Measurements from ENCODE around the gene HDAC4.

HDAC4 gene

DNA sequence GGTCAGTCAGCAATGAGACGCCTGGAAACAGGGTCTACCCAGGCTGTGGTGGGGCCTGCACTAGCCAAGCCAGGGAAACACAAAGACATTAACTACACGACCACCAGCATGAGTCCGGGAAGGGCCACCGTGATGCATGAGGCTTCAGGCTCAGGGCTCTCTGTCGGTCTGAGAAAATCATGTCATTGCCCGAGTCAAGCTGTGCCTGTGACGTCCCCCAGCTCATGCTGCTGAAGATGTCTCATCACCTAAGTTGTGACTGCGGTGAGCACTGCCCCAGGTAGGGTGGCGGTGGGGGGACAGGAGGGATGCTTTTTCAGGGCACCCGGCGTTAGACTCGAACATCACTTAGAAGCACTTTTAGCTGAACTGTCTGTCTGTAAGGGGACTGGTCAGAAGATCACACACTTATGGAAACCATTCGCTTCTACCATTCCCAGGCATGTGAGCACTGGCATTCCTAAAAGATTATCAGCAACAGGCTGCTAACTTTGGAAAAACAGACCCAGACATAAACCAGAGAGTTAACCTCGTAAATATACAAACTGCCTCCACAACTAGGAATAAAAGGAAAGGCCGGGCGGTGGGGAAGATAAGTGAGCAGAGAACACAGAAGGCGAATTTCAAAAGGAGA lies 234.5 kb downstream of the HDAC4 start:
- DNase-seq (ENCODE audit: low read depth): no peak

DNA sequence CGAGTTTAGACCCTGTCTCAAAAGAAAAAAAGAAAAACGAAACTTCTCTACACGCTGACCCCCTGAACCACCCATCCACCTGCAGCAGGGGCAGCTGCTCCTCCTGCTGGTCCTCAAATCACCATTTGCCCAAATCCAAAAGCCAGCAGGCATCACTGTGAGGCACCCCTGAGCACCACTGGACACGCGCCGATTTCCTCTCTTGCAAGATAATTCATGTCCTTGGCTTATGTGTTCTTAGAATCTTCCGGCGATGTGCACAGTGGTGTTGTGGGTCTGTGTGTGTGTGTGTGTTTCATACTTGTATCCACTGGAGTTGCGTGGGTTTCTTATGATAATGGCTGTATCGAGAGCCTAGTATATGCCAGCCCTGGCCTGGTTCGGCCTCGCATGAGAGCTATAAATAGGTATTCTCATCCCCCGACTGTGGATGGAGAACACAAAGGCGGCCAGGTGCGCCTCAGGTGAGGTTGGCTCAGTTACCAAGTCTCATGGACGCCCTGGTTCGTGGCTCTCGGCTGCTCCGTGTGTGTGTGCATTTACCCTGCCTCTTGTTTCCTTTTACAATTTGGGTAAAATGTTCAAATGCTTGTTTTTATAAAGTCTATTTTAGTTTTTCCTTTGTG lies 235.5 kb downstream of the HDAC4 start:
- no peak for DNase-seq (ENCODE audit: low read depth)

DNA sequence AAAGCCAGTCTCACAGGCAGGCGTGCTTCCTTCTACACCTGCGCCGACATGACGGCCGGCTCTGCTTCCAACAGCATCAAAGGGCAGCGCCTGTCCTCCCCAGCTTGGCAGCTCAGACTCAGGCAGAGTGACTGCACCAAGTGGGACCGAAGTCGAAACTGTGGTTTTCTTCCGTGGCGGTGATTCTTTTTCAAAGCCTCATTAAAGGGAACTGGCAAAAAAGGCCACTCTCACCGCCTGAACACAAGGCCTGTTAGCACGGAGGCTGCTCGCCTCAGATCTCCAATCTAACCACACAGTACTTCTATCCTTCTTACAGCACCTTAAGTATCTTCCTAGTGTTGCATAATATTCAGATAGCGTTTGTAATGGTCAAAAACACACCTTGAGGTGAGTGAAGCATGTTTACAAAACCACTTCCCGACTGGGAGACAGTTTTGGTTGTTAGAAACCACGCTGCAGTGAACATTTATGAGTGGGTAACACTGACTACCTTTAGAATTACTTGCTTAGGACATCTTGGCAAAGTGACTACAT lies 236.4 kb downstream of the HDAC4 start:
- no peak for DNase-seq (ENCODE audit: low read depth)

DNA sequence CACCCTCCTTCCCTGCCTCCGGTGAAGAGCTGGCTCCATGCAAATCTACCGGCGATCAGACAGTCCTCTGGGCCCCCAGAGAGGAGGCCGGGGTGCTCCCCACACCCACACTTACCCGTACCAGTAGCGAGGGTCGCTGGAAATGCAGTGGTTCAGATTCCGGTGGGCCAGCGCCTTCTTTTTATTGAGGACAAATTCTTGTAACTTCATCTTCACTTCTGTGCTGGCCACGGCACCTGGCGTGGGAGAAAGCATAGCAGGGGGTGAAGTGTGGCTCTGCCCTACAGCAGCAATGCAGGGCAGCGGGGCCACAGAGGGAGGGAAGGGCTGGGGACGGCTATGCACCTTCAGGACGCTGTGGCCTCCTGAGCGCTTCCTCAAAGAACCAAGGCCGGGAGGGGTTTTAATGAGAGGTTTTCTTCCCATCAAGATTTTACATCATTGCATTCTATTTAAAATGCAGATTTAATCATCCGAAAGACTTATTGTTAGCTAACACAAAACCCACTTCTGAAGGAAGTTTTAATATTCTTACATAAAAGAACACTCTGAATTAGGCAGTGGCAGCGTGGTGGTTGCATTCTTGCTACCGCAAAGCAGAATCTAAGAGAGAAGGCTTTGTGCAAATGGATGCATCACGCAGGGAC lies 237.0 kb downstream of the HDAC4 start:
- no peak for DNase-seq (ENCODE audit: low read depth)

DNA sequence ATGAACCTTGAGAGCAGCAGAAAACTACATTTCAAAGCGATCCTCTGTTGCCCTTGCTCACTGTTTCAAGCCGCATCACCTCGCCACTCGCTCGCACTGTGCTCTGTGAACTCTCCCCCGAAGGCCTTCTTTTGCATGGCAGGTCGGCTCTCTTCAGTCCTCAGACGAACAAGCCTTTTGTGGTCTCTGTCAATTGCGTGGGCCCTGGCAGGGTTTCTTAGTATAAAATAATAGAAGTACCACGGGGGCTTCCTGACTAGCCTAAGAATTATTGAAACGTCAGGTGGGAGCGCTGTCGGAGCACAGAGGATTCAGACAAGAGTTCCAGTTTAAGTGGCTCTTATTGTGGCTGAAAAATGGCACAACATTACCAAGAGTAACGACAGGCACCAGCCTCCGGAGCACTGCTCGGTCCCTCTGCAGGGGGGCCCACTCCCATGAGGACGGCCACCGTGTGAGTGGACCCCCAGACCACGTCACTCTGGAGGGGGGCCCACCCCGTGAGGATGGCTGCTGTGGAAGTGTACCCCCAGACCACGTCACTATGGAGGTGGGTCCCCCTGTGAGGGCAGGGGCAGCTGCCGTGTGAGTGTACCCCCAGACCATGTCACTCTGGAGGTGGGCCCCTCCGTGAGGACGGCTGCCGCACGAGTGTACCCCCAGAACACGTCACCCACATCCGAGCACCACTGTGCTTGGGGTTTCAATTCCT lies 237.7 kb downstream of the HDAC4 start:
- no peak for DNase-seq (ENCODE audit: low read depth)

DNA sequence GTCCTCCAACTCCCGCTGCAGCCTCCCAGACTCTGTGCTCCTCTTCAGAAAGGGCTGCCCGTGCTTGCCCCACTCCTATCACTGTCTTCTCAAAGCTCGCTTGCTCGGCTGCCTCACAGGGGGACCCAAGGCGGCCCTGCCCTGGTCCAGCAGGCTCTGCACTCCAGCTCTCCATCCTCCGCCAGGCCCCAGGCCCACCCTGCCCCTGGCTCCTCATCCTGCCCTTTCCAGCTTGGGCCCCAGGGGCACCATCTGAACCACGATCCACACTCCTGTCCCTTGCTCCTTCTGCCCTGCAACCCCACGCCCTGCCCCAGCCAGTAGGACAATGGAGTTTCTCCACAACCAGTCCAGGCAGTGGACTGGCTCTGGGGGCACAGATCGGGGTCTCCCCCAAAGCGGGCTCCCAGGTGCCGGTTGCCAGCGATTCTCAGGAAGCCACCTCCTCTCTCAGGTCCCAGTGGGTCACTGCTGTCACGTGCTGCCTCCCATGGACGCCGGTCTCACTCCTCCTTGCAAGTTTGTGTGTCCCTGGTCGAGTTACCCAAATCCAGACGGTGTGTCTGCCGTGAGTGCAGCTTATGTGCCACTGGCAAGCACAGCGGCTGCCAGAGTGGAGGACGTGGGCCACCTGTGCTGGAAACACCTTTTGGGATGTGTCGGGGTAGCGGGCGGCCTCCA lies 238.5 kb downstream of the HDAC4 start:
- no peak for DNase-seq (ENCODE audit: low read depth)

DNA sequence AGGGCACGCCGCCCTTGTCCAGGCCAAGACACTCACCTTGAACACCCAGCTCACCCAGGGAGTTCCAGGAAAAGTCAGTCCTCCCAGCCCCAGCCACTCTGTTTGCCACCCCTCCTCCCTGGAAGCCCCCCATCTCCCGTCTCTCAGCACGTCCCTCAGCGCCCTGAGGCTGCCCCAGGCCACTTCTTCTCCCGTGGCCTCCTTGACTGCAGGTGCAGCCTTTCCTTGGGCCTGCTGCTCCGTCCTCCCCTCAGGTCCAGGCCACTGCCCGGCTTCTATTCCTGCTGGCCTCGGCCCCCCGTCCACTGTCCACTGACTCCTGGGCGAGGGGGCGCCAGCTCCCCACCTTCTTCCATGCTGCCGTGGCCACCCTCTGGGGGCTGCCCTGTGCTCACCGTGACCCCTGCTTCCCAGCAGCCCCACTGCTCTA lies 239.1 kb downstream of the HDAC4 start:
- DNase-seq (ENCODE audit: low read depth): no peak

DNA sequence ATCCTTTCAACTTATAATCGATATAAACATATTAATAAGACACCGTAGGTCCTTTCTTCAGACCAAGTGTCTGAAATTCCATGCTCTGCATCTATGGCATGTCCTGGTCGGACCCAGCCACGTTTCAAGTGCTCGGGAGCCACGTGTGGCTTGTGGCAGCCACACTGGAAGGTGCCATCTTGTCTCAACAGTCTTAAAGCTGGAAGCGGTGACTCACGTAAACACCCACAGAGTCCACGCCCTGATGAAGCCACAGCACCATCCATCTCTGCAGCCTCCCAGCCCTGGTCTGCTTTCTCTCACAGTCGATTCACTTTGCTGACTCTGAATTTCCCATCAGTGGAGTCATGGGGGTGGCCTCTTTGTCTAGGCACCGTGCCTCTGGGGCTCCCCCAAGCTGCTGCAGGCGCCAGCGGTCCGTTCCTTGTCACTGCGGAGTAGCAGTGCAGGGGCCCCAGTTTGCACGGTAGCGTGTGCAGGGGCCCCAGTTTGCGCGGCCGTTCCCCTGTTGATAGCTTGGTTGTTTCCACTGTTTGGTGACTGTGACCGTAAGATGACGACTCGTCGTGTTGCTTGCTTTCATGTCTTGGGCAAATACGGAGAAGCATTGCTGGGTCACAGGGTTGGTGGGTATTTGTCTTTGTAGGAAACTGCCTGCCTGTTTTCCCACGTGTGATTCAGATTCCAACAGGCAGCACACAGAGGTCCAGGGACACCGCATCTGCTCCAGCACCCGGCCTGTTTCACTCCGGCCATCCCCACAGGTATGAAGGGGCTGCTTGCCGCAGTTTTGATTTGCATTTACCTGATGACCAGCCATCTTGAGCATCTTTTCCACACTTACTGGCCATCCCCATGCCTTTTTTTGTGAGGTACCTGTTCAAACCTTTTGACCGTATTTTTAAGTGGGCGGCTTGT lies 240.3 kb downstream of the HDAC4 start:
- DNase-seq (ENCODE audit: low read depth): no peak

DNA sequence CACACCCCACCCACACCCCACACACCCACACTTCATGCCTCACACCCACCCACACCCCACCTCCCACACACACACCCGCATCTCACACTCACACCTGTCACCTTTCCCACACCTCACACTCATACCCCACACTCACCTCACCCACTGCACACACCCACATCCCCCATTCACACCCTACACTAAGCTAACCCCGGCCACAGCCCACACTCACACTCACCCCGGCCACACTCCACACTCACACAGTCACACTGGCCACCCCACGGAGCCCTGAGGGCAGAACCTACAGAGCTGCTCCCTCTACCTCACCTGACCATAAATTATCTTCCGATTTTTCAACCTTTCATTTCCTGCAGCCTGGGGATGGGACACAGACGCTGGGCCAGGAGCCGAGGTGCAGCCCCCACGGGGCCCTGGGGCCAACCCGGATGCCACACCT lies 241.3 kb downstream of the HDAC4 start:
- DNase-seq (ENCODE audit: low read depth): no peak

DNA sequence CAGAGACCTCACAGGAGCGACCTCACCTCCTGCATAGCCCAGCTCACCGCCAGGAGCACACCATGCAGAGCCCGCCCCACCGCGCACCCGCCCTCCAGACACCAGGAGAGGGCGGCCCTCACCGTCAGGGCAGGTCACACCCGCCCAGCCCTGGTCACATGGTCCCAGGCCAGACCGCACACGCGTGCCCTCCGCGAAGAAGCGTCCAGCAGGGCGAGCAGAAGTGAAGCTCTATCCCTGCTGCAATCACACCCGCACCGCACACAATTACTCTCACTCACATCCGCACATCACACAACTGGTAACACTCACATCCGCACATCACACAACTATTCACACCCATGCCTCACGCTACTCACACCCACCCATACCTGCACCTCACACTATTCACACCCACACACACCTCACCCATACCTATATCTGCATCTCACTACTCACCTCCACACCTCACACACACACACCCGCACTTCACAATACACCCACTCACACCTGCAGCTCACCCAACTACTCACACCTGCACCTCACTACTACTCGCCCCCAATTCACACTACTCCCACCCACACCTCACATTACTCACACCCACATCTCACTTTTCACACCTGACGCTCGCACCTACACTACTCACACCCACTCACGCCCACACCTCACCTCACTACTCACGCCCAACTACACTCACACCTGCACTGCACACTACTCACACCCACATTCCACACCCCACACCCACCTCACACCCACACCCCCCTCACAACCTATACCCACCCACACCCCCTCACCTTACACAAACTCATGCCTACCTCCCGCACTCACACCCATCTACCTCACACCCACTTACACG lies 242.0 kb downstream of the HDAC4 start:
- no peak for DNase-seq (ENCODE audit: low read depth)

DNA sequence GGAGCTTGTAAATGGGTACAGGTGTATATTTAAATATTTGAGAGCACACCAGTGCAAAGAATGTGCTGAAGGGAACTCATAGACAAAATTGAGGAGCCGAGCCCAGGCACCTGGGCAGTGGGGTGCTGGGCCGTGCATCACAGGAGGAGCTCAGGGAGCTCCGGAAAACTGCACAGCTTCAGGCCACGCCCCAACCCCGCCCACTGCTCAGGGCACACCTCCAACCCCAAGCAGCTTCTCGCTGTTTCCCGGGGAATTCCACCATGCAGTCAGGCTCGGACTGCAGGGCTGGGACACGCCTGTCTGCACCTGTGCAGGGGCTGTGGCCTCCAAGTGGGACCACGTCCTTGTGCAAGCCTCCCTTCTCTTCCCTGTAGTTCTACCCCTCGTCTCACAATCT lies 243.0 kb downstream of the HDAC4 start:
- DNase-seq (ENCODE audit: low read depth): no peak

DNA sequence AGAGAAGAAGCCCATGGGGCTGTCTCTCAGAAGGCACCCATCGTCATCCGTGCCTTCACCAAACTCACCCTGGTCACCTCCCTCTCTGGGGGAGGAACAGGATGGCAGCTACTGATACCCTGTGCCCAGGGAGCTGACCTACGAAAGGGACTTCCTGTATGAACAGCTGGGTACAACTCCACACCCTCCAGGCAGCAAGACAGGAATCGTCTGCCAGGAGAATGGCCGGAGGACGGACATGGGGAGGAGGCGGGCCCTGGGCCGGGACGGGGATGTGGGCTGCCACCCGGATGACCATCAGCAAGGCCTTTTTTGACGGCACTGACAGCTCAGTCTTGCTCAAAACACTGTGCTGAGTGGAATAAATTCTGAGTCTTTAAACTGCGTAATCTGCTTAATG lies 243.6 kb downstream of the HDAC4 start:
- DNase-seq (ENCODE audit: low read depth): no peak

DNA sequence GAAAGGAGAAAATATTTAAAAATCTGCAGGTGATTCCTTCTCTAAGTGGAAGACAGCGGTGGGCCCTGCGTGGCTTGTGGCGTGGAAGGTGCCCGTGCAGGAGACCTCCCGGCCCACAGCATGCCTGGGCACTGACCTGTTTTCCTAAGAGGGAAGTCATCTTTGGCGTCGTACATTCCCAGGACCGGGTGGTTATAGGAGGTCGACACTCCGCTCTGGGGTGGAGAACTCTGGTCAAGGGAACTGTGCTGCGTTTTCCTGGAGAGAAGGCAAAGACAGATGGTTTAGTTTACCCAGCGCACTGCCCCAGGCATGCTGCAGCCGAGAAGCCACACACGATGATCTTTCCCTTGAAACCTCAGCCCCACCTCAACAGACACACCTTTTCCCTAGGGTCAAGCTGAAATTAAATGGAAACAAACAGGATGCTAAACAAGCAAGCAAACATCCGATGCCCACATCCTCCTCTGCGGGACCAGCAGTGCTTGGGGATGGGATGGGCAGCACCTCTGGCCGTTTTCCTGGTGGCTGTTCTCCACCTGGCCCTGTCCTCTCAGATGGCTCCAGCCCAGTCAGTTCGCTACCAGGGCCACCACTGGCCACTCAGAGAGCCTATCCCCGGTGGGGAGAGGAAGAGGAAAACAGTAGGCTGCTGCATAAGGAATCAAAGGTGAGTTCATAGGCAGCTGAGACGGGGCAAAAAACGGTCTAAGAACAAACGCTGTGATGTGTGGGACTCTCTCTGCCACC lies 244.1 kb downstream of the HDAC4 start:
- DNase-seq (ENCODE audit: low read depth): no peak

DNA sequence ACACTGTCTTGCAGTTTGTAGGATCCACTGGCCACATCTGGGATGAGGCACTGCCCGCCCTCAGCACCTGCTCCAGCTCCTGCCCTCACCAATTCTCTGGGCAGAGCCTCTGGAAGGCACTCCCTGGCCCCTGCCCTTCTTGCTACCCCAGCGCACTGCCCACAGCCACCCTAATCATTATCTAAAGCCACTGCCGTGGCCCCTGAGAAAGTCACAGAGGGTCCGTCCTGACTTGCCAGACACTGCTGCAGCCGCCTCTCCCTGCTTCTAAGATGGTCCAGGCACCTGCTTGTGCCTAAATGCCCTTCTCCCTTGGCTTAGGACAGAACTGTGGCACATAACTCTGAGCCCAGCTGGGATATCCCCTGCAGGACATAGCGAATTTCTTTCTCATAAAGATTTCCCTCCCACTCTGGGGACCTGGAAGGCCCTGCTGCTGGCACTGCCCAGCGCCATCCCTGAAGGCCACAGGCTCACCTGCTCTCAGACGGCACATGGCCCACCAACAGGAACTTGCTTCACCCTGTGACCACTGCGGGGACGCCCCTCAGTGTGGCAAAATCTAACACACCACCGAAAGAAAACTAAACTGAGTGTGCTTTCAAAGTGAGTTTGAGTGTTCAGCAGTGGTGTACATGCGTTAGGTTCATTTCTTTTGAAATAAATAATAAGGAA lies 244.9 kb downstream of the HDAC4 start:
- no peak for DNase-seq (ENCODE audit: low read depth)

DNA sequence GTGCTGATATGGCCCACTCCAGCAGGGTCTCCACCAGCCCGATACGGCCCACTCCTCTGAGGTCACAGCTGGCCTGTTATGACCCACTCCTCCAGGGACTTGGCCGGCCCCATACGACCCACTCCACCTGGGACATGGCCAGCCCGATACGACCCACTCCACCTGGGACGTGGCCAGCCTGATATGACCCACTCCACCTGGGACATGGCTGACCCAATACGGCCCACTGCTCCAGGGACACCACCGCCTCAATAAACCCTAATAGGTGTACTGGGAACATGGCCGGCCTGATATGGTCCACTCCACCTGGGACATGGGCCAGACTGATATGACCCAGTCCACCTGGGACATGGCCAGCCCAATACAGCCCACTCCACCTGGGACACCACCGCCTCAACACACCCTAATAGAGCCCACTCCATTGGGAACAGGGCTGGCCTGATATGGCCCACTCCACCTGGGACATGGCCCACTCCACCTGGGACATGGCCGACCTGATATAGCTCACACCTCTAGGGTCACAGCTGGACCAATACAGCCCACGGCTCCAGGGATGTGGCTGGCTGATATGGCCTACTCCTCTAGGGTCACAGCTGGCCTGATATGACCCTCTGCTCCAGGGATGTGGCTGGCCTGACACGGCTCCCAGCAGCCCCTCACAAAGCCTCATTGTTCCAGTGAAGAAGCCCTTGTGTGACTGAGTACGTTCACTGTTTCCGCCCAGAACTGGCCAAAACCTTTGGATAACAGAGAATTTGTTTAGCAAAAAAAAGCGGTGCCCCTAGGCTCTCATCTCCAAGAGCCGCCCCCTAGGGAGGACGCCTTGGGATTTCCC lies 245.6 kb downstream of the HDAC4 start:
- DNase-seq (ENCODE audit: low read depth): no peak

DNA sequence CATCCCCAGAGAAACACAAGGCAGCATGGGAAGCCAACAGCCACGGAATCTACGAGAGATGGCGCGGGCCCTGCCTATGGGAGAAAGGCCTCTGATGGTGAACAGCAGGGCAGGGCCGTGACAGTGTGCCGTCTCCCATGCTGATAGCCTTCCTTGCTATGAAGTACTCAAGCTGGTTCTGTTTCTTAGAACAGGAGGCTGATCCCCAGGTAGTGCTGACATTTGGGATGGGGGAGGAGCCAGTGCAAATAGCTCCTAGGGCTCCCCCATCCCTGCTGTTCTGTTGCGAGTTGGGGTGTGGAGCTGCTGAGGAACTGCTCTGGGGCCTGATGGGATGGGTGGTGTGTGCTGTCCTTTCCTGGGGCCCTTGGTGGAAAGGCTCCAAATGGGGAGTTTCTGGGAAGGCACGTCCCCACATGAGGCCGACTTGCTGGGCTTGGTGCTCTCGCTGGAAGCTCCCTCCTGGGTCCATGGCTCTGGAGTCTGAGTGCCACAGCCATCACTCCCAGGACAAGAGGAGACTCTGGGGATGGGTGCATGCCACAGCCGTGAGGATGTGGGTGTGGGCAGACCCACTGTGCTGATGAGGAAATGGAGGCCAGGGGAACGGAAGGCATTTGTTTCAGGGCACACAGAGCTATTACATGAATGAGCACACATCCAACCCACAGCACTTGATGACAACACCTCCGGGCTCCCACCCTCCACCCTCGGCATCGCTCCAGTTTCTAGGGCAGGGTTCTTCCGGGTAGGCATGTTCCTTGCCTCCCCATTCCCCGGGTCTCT lies 246.8 kb downstream of the HDAC4 start:
- no peak for DNase-seq (ENCODE audit: low read depth)

DNA sequence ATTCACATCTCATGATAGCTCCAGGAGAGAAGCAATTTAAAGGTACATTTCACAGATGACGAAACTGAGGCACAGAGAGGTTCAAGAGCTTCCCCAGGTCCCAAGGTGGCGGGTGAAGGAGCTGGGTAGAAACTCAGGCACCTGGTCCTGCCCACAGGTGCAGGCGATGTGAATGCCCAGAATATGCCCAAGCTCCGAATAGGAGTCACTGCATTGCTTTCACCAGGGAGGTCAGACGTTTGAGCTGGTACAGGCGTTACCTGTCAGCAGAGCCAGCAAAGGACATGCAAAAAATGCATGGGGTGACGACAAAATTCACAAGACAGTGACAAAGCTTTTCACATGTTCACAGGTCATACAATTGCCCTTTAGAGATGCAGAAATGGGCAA lies 247.9 kb downstream of the HDAC4 start:
- DNase-seq (ENCODE audit: low read depth): no peak

Measured in stimulated activated CD8-positive, alpha-beta memory T cell treated with anti-CD3 and anti-CD28 coated beads, Interleukin-12 subunit alpha, Interleukin-12 subunit beta, amount 100 ng/mL, for 4 hours (primary cell).